Neural cell (in vitro differentiated cells): ENCODE data around the gene OR5AR1. TPM values are rescaled to one million over a fixed set of nuclear protein-coding genes. Genes with fewer than 3 reads are reported as not detected.

Source experiments
- H2AFZ ChIP-seq: fragments of 200-600, 300-800 bp; sonication (generic), shearing (Covaris generic); 2 replicates; pipeline ENCODE4 v1.6.0; 2014; ENCODE audit warnings: low read depth, mild to moderate bottlenecking, antibody characterized with exemption, low read length, moderate library complexity
- H3F3A ChIP-seq: fragments of 200-600 bp; shearing (Covaris generic); 2 replicates; pipeline ENCODE4 v1.6.1; 2016; ENCODE audit warnings: mild to moderate bottlenecking, moderate library complexity, mixed read lengths, antibody characterized with exemption, low read length; ENCODE audit not compliant: insufficient read depth, poor library complexity, severe bottlenecking
- H3K27ac ChIP-seq: fragments of 200-600, 300-800 bp; sonication (generic), shearing (Covaris generic); 2 replicates; pipeline ENCODE4 v1.5.1; 2014; ENCODE audit warnings: mild to moderate bottlenecking, low read length, moderate library complexity
- H3K27me3 ChIP-seq: fragments of 300-800, 200-600 bp; sonication (generic), shearing (Covaris generic); 2 replicates; pipeline ENCODE4 v1.6.0; 2014; ENCODE audit warnings: mild to moderate bottlenecking, low read depth, low read length, moderate library complexity; ENCODE audit not compliant: insufficient read depth
- H3K36me3 ChIP-seq: fragments of 300-800, 200-600 bp; sonication (generic), shearing (Covaris generic); 2 replicates; pipeline ENCODE4 v1.5.1; 2014; ENCODE audit warnings: mild to moderate bottlenecking, antibody characterized with exemption, low read length, moderate library complexity; ENCODE audit not compliant: insufficient read depth
- H3K4me2 ChIP-seq: fragments of 300-800, 200-600 bp; sonication (generic), shearing (Covaris generic); 2 replicates; pipeline ENCODE4 v1.6.0; 2014; ENCODE audit warnings: mild to moderate bottlenecking, low read length
- H3K4me3 ChIP-seq: fragments of 300-800, 200-600 bp; sonication (generic), shearing (Covaris generic); 2 replicates; pipeline ENCODE4 v1.5.1; 2014; ENCODE audit warnings: mild to moderate bottlenecking, low read length, moderate library complexity
- H3K79me2 ChIP-seq: fragments of 200-600 bp; shearing (Covaris generic); replicated peaks from 2 replicates; pipeline ENCODE4 v1.6.0; 2014; ENCODE audit warnings: mild to moderate bottlenecking, low read length, moderate library complexity; ENCODE audit not compliant: insufficient read depth
- H3K9ac ChIP-seq: fragments of 300-800, 200-600 bp; sonication (generic), shearing (Covaris generic); 2 replicates; pipeline ENCODE4 v1.6.1; 2016; ENCODE audit warnings: mild to moderate bottlenecking, low read length, mixed read lengths
- H3K9me2 ChIP-seq: fragments of 200-600 bp; shearing (Covaris generic); 2 replicates; pipeline ENCODE4 v1.6.1; 2016; ENCODE audit warnings: mild to moderate bottlenecking, low read length, mixed read lengths; ENCODE audit not compliant: insufficient read depth
- H3K9me3 ChIP-seq: fragments of 200-600, 300-800 bp; sonication (generic), shearing (Covaris generic); 2 replicates; pipeline ENCODE4 v1.6.1; 2016; ENCODE audit warnings: mild to moderate bottlenecking, mixed run types, low read length, moderate library complexity, mixed read lengths
- H4K20me1 ChIP-seq: fragments of 200-600 bp; shearing (Covaris generic); 2 replicates; pipeline ENCODE4 v1.6.1; 2016; ENCODE audit warnings: mild to moderate bottlenecking, mixed run types; ENCODE audit not compliant: insufficient read depth
- EP300 ChIP-seq: fragments of 450-650 bp; conservative IDR thresholded peaks from 2 replicates; pipeline ENCODE4 v1.6.1; 2014; ENCODE audit warnings: antibody characterized with exemption, mild to moderate bottlenecking, moderate library complexity; ENCODE audit not compliant: poor library complexity, severe bottlenecking
- EZH2 ChIP-seq: fragments of 200-600, 300-800 bp; shearing (Covaris generic), sonication (generic); IDR thresholded peaks from 2 replicates; pipeline ENCODE4 v1.6.1; 2014; ENCODE audit warnings: antibody characterized with exemption, low read length, borderline replicate concordance, mild to moderate bottlenecking; ENCODE audit not compliant: insufficient read depth, poor library complexity, severe bottlenecking
- MXI1 ChIP-seq: fragments of 450-650 bp; conservative IDR thresholded peaks from 2 replicates; pipeline ENCODE4 v1.6.1; 2014; ENCODE audit warnings: antibody characterized with exemption, mild to moderate bottlenecking; ENCODE audit not compliant: poor library complexity, severe bottlenecking
- POLR2AphosphoS5 ChIP-seq: IDR thresholded peaks from 2 replicates; pipeline ENCODE4 v1.6.1; 2012
- RAD21 ChIP-seq: fragments of 450-650 bp; conservative IDR thresholded peaks from 2 replicates; pipeline ENCODE4 v1.6.1; 2014; ENCODE audit warnings: antibody characterized with exemption, mild to moderate bottlenecking, moderate library complexity
- SMC3 ChIP-seq: fragments of 450-650 bp; conservative IDR thresholded peaks from 2 replicates; pipeline ENCODE4 v1.6.1; 2014; ENCODE audit warnings: antibody characterized with exemption, mild to moderate bottlenecking, moderate library complexity; ENCODE audit not compliant: poor library complexity
- TAF1 ChIP-seq: IDR thresholded peaks from 2 replicates; pipeline ENCODE4 v1.6.1; 2012; ENCODE audit warnings: low read depth
- polyA plus RNA-seq: library from polyadenylated mRNA; depleted of rRNA; stranded (reverse); fragments of >200 nt; gene quantifications from 2 replicates; pipeline ENCODE4 v1.2.3, GENCODE V29; 2014
- TF ChIP-seq, protein P1 (sequence below): fragments of 450-650 bp; IDR thresholded peaks from 2 replicates; pipeline ENCODE4 v1.5.1; 2014; ENCODE audit warnings: antibody characterized with exemption, mild to moderate bottlenecking, moderate library complexity; ENCODE audit not compliant: poor library complexity, severe bottlenecking
- TF ChIP-seq, protein P2 (sequence below): IDR thresholded peaks from 2 replicates; pipeline ENCODE4 v1.6.1; 2012; ENCODE audit warnings: borderline replicate concordance

The OR5AR1 gene
- polyA plus RNA-seq, 1 donor from 2014 or later: not detected

DNA sequence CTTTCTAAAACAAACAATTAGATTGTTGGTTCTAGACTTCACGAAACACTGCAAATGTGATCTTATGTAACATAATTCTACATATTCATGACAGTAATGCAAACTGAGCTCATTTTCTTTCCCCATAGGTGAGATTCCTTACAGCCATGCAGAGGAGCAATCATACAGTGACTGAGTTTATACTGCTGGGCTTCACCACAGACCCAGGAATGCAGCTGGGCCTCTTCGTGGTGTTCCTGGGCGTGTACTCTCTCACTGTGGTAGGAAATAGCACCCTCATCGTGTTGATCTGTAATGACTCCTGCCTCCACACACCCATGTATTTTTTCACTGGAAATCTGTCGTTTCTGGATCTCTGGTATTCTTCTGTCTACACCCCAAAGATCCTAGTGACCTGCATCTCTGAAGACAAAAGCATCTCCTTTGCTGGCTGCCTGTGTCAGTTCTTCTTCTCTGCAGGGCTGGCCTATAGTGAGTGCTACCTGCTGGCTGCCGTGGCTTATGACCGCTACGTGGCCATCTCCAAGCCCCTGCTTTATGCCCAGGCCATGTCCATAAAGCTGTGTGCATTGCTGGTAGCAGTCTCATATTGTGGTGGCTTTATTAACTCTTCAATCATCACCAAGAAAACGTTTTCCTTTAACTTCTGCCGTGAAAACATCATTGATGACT is 36.9 kb downstream of the OR5AR1 start:
- Histone ChIP-seq H3K79me2 (no peaks in the 10 kb centered on the region), H3K4me2 (no peak overlapping the region), H3K9me2 (no peaks in the 10 kb centered on the region), H4K20me1 (no peaks in the 10 kb centered on the region), H3K9me3 (no peaks in the 10 kb centered on the region), H3K4me3 (no peak overlapping the region), H3F3A (no peaks in the 10 kb centered on the region), H3K27ac (no peak overlapping the region), H3K9ac (no peak overlapping the region), H3K36me3 (no peaks in the 10 kb centered on the region), H3K27me3 (no peaks in the 10 kb centered on the region), H2AFZ (no peak overlapping the region)
- TF ChIP-seq TAF1 (no peak), EP300 (no peak), RAD21 (no peak), POLR2AphosphoS5 (no peak), EZH2 (no peak), SMC3 (no peak), MXI1 (no peak)
- TF ChIP-seq, protein P1, sequence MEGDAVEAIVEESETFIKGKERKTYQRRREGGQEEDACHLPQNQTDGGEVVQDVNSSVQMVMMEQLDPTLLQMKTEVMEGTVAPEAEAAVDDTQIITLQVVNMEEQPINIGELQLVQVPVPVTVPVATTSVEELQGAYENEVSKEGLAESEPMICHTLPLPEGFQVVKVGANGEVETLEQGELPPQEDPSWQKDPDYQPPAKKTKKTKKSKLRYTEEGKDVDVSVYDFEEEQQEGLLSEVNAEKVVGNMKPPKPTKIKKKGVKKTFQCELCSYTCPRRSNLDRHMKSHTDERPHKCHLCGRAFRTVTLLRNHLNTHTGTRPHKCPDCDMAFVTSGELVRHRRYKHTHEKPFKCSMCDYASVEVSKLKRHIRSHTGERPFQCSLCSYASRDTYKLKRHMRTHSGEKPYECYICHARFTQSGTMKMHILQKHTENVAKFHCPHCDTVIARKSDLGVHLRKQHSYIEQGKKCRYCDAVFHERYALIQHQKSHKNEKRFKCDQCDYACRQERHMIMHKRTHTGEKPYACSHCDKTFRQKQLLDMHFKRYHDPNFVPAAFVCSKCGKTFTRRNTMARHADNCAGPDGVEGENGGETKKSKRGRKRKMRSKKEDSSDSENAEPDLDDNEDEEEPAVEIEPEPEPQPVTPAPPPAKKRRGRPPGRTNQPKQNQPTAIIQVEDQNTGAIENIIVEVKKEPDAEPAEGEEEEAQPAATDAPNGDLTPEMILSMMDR: no peak
- TF ChIP-seq, protein P2, sequence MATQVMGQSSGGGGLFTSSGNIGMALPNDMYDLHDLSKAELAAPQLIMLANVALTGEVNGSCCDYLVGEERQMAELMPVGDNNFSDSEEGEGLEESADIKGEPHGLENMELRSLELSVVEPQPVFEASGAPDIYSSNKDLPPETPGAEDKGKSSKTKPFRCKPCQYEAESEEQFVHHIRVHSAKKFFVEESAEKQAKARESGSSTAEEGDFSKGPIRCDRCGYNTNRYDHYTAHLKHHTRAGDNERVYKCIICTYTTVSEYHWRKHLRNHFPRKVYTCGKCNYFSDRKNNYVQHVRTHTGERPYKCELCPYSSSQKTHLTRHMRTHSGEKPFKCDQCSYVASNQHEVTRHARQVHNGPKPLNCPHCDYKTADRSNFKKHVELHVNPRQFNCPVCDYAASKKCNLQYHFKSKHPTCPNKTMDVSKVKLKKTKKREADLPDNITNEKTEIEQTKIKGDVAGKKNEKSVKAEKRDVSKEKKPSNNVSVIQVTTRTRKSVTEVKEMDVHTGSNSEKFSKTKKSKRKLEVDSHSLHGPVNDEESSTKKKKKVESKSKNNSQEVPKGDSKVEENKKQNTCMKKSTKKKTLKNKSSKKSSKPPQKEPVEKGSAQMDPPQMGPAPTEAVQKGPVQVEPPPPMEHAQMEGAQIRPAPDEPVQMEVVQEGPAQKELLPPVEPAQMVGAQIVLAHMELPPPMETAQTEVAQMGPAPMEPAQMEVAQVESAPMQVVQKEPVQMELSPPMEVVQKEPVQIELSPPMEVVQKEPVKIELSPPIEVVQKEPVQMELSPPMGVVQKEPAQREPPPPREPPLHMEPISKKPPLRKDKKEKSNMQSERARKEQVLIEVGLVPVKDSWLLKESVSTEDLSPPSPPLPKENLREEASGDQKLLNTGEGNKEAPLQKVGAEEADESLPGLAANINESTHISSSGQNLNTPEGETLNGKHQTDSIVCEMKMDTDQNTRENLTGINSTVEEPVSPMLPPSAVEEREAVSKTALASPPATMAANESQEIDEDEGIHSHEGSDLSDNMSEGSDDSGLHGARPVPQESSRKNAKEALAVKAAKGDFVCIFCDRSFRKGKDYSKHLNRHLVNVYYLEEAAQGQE: no peak

DNA sequence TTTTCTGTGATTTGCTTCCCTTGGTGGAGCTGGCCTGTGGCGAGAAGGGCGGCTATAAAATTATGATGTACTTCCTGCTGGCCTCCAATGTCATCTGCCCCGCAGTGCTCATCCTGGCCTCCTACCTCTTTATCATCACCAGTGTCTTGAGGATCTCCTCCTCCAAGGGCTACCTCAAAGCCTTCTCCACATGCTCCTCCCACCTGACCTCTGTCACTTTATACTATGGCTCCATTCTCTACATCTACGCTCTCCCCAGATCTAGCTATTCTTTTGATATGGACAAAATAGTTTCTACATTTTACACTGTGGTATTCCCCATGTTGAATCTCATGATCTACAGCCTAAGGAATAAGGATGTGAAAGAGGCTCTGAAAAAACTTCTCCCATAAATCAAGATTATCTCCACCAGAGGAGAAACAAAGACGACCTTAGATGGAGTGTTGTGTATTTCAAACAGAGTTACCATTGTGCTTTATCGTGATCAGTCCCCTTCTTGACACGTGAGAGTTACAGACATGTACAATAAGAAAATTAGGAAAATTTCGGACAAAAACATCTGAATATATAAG is 37.5 kb downstream of the OR5AR1 start:
- Histone ChIP-seq H3K9me3 (no peaks in the 10 kb centered on the region), H3K27ac (no peak overlapping the region), H3K9ac (no peak overlapping the region), H3K9me2 (no peaks in the 10 kb centered on the region), H3K4me3 (no peak overlapping the region), H4K20me1 (no peaks in the 10 kb centered on the region), H3K27me3 (no peaks in the 10 kb centered on the region), H3F3A (no peaks in the 10 kb centered on the region), H2AFZ (no peak overlapping the region), H3K36me3 (no peaks in the 10 kb centered on the region), H3K4me2 (no peak overlapping the region), H3K79me2 (no peaks in the 10 kb centered on the region)
- TF ChIP-seq, protein P2: no peak
- TF ChIP-seq POLR2AphosphoS5: no peak
- no peak for TF ChIP-seq EZH2
- TF ChIP-seq MXI1: no peak
- TF ChIP-seq SMC3: no peak
- no peak for TF ChIP-seq TAF1
- TF ChIP-seq EP300: no peak
- TF ChIP-seq RAD21: no peak
- TF ChIP-seq, protein P1: no peak
